Left lung (tissue), 14 donors: ENCODE data around the gene TYW3. TPM values are rescaled to one million over a fixed set of nuclear protein-coding genes. Genes with fewer than 3 reads are reported as not detected.
A peak's percentile ranks its signal among the peaks of the same experiment; 100 is the strongest.

ENCODE experiments used
- ATAC-seq: fragments of 200-7000 bp; cut with Tn5 transposase; one replicate; pipeline ENCODE4 v1.9.1; 2020; ENCODE audit warnings: moderate library complexity
- DNase-seq, 4 donors: peaks; one replicate each; pipeline ENCODE4 v3.0.0-alpha.2; 2013 to 2020
- H3K27ac ChIP-seq, 2 donors: fragments of 200-600 bp; sonication (generic) in 1 of 2; one replicate each; pipeline versions ENCODE4 v1.5.0 to v1.8.0; 2020 to 2021
- H3K27me3 ChIP-seq, 2 donors: fragments of 200-600 bp; sonication (generic) in 1 of 2; one replicate each; pipeline versions ENCODE4 v1.5.0 to v1.8.0; 2020 to 2021
- H3K36me3 ChIP-seq, 2 donors: fragments of 200-600 bp; sonication (generic) in 1 of 2; one replicate each; pipeline versions ENCODE4 v1.5.0 to v1.8.0; 2020 to 2021
- H3K4me1 ChIP-seq, 2 donors: fragments of 200-600 bp; one replicate each; pipeline ENCODE4 v1.8.0; 2021
- H3K4me3 ChIP-seq, 2 donors: fragments of 200-600 bp; sonication (generic) in 1 of 2; one replicate each; pipeline versions ENCODE4 v1.5.0 to v1.8.0; 2020 to 2021; ENCODE audit warnings: mild to moderate bottlenecking in 1 of 2
- H3K9me3 ChIP-seq, 2 donors: fragments of 200-600 bp; sonication (generic) in 1 of 2; one replicate each; pipeline versions ENCODE4 v1.5.0 to v1.8.0; 2020 to 2021
- intact Hi-C, 2 donors: fragments of 100-400 bp; cut with DNase I; formaldehyde crosslinking; loops; one replicate each; pipeline versions ENCODE4 v1.11.2 to v1.14.2; 2022
- long read RNA-seq, 12 donors: library from polyadenylated mRNA in 2 of 12; unstranded in 2 of 12; transcript quantifications; one replicate each; pipeline ENCODE4 v2.0.0 and lab custom pipeline, GENCODE V29; 2019 to 2026
- polyA plus RNA-seq, 6 donors: library from polyadenylated mRNA; unstranded; fragments of 120-200 nt; gene quantifications; one replicate each; pipeline ENCODE4 v1.2.1, GENCODE V29; 2013; ENCODE audit not compliant: insufficient read length in 6 of 6
- total RNA-seq, 2 donors: library from RNA; stranded (reverse); fragmentation: NEBNext Ultra II Directional; extraction: Animal tissue kit (Norgen Biotek cat#: 25700); gene quantifications; one replicate each; pipeline ENCODE4 v1.2.1, GENCODE V29; 2021
- TF ChIP-seq, protein P1 (sequence below), 2 donors: fragments of 200-600 bp; sonication (generic) in 1 of 2; IDR thresholded peaks; one replicate each; pipeline versions ENCODE4 v1.5.0 to v1.8.0; 2021; ENCODE audit warnings: antibody characterized with exemption in 2 of 2
- donor health status: DM: no; HTN: yes; CAD: no.
- donor health status: DM: no; HTN: no; CAD: no.

TYW3 gene, protein sequence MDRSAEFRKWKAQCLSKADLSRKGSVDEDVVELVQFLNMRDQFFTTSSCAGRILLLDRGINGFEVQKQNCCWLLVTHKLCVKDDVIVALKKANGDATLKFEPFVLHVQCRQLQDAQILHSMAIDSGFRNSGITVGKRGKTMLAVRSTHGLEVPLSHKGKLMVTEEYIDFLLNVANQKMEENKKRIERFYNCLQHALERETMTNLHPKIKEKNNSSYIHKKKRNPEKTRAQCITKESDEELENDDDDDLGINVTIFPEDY
- total RNA-seq (10 to 100 TPM; 17.8 to 20.2 TPM), polyA plus RNA-seq (10 to 100 TPM; 30.9 to 40.7 (median 35.6) TPM)
- long read RNA-seq, donor 1, transcript TYW3-201 (6 exons, 3,430 nt) = major isoform, 13 of 18 reads
- long read RNA-seq, donor 1, partial matches to known transcripts = 5 of 18 reads
- long read RNA-seq, donor 1, other reads (novel, unspliced or antisense) = 0 of 18 reads
- long read RNA-seq, donor 2, transcript TYW3-201 (6 exons, 3,430 nt) = major isoform, 14 of 20 reads
- long read RNA-seq, donor 2, partial matches to known transcripts = 6 of 20 reads
- long read RNA-seq, donor 2, other reads (novel, unspliced or antisense) = 0 of 20 reads
- long read RNA-seq, donor 3, transcript TYW3-201 (6 exons, 3,430 nt) = major isoform, 9 of 11 reads
- long read RNA-seq, donor 3, partial matches to known transcripts = 0 of 11 reads
- long read RNA-seq, donor 3, other reads (novel, unspliced or antisense) = 0 of 11 reads
- long read RNA-seq, donor 4, transcript TYW3-201 (6 exons, 3,430 nt) = major isoform, 8 of 22 reads
- long read RNA-seq, donor 4, partial matches to known transcripts = 9 of 22 reads
- long read RNA-seq, donor 4, other reads (novel, unspliced or antisense) = 5 of 22 reads
- long read RNA-seq, donor 5, transcript TYW3-201 (6 exons, 3,430 nt) = major isoform, 11 of 12 reads
- long read RNA-seq, donor 5, partial matches to known transcripts = 0 of 12 reads
- long read RNA-seq, donor 5, other reads (novel, unspliced or antisense) = 0 of 12 reads
- long read RNA-seq, donor 6, transcript TYW3-201 (6 exons, 3,430 nt) = major isoform, 7 of 9 reads
- long read RNA-seq, donor 6, partial matches to known transcripts = 0 of 9 reads
- long read RNA-seq, donor 6, other reads (novel, unspliced or antisense) = 0 of 9 reads
- long read RNA-seq, donor 7, transcript TYW3-201 (6 exons, 3,430 nt) = major isoform, 6 of 7 reads
- long read RNA-seq, donor 7, partial matches to known transcripts = 0 of 7 reads
- long read RNA-seq, donor 7, other reads (novel, unspliced or antisense) = 0 of 7 reads
- long read RNA-seq, donor 8, partial matches to known transcripts = 0 of 3 reads
- long read RNA-seq, donor 8, other reads (novel, unspliced or antisense) = 0 of 3 reads
- long read RNA-seq, donor 9 = 0 reads
- long read RNA-seq, donor 10, transcript TYW3-201 (6 exons, 3,430 nt) = major isoform, 6 of 17 reads
- long read RNA-seq, donor 10, partial matches to known transcripts = 8 of 17 reads
- long read RNA-seq, donor 10, other reads (novel, unspliced or antisense) = 2 of 17 reads
- long read RNA-seq, donor 11, transcript TYW3-201 (6 exons, 3,430 nt) = major isoform, 9 of 9 reads
- long read RNA-seq, donor 11, partial matches to known transcripts = 0 of 9 reads
- long read RNA-seq, donor 11, other reads (novel, unspliced or antisense) = 0 of 9 reads
- long read RNA-seq, donor 12, transcript TYW3-201 (6 exons, 3,430 nt) = major isoform, 9 of 10 reads
- long read RNA-seq, donor 12, partial matches to known transcripts = 0 of 10 reads
- long read RNA-seq, donor 12, other reads (novel, unspliced or antisense) = 0 of 10 reads

DNA sequence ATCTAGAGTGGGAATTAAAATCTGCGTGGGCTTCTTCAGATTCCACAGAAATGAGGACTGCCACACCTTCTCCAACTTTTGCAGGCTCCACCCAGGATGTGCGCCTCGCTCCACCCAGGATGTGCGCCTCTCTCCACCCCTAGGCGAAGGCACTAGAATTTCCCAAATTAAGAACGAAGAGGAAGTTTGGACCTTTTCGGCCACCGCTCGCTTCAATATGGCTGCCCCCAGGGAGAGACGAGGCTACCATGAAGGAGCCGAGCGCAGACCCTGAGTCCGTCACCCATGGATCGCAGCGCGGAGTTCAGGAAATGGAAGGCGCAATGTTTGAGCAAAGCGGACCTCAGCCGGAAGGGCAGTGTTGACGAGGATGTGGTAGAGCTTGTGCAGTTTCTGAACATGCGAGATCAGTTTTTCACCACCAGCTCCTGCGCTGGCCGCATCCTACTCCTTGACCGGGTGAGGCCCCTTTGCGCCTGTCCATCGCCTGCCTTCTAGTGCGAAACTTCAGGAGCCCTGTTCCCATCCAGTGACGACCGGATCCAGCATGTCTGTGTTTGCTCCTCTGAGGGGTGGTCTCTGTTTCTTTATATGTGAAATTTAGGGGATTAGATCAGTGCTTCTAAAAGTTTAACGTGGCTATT, at the start of gene TYW3, which contains the start of gene CRYZ:
Gene TYW3 (plus strand): TSS at position 193 of the 644 bp plus-strand sequence. CDS start 93 bp downstream, at position 286.
Gene CRYZ (minus strand): TSS at position 91 of the 644 bp plus-strand sequence. CDS start 8,229 bp downstream, outside the sequence.
- TF ChIP-seq, protein P1, sequence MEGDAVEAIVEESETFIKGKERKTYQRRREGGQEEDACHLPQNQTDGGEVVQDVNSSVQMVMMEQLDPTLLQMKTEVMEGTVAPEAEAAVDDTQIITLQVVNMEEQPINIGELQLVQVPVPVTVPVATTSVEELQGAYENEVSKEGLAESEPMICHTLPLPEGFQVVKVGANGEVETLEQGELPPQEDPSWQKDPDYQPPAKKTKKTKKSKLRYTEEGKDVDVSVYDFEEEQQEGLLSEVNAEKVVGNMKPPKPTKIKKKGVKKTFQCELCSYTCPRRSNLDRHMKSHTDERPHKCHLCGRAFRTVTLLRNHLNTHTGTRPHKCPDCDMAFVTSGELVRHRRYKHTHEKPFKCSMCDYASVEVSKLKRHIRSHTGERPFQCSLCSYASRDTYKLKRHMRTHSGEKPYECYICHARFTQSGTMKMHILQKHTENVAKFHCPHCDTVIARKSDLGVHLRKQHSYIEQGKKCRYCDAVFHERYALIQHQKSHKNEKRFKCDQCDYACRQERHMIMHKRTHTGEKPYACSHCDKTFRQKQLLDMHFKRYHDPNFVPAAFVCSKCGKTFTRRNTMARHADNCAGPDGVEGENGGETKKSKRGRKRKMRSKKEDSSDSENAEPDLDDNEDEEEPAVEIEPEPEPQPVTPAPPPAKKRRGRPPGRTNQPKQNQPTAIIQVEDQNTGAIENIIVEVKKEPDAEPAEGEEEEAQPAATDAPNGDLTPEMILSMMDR (IDR thresholded peaks at IDR 0.05) = no peak
- intact Hi-C loops = no loop called here
- peaks cover 0 to 13% of the 10 kb centered on the region in 2 donors for H3K36me3 ChIP-seq
- H3K9me3 ChIP-seq = no peaks in the 10 kb centered on the region
- no peaks in the 10 kb centered on the region for H3K27me3 ChIP-seq
- H3K4me1 ChIP-seq = peaks cover 11 to 12% of the 10 kb centered on the region in 2 donors
- H3K27ac ChIP-seq = peak within 1 kb of the TSS; percentile 91 to 95
- H3K4me3 ChIP-seq = peak within 1 kb of the TSS; percentile 49 to 68
- DNase-seq (peak; percentile 90 to 94 (median 94)), ATAC-seq (peak; percentile 95)

DNA sequence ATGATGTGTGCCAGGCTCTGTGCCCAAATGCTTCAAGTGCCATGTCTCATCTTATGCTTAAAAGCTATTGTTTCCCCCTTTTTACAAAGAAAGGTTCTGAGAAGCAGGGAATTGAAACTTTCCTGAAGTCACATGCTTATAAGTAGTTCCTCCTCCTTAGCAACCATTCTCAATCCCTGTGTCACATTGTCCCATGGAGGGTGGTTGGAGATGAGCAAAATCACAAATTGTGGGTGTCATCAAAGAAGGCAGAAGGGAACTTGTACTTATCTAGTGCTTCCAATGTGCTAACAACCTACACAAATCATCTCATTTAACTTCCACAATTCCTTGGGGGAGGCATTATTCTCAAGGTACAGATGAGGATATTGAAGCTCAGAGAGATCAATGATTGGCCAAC, 49.3 kb upstream of the TYW3 start:
- Histone ChIP-seq H3K27me3 (no peaks in the 10 kb centered on the region), H3K4me1 (no peaks in the 10 kb centered on the region), H3K27ac (no peak overlapping the region), H3K36me3 (no peaks in the 10 kb centered on the region), H3K9me3 (no peaks in the 10 kb centered on the region), H3K4me3 (no peak overlapping the region)
- intact Hi-C loops = no loop called here
- TF ChIP-seq, protein P1 (IDR thresholded peaks at IDR 0.05) = no peak
- no peak for ATAC-seq
- no peak for DNase-seq

DNA sequence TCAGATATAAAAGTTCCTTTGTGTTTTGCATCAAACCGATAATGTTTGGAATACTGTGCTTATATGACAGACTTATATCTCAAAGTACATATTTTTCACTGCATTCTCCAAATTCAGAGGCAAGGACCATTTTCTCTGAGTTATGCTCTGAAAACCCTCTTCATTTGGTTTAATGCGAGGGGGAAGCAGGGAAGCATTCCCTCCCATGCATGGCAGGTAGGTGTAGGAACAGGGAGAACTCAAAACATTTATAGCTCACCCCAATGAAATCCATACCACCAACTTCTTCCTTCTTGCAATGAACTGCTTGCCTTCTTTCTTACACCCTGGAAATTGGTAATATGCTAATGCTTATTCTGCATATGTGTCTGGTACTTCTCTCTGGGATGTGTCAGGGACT, 48.7 kb upstream of the TYW3 start:
- TF ChIP-seq, protein P1 (IDR thresholded peaks at IDR 0.05) = no peak
- ATAC-seq (no peak), DNase-seq (no peak)
- Histone ChIP-seq H3K4me3 (no peak overlapping the region), H3K27me3 (no peaks in the 10 kb centered on the region), H3K27ac (no peak overlapping the region), H3K9me3 (no peaks in the 10 kb centered on the region), H3K36me3 (no peaks in the 10 kb centered on the region), H3K4me1 (no peaks in the 10 kb centered on the region)
- intact Hi-C loops = no loop called here

DNA sequence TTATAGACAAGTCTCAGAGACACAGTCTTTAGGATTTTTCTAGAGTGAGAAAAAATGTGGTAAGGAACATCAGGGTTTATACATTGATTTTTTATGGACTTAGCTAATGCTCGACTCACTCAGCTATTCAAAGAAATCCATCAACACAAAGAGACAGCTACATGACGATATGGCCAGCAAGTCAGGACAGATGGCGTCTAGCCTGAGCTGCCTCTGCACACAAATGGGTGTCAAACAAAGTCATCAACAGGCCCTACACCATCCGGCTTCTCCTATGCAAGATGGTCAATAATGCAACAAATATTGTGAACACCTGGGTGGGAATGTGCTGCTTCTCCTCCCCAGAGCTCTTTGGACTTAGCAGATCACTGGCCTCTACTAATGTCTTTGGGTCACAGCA, 46.0 kb upstream of the TYW3 start:
- DNase-seq = no peak
- H3K27ac ChIP-seq = no peak overlapping the region
- no peak overlapping the region for H3K4me3 ChIP-seq
- H3K27me3 ChIP-seq = no peaks in the 10 kb centered on the region
- ATAC-seq = no peak
- no peaks in the 10 kb centered on the region for H3K36me3 ChIP-seq
- H3K9me3 ChIP-seq = no peaks in the 10 kb centered on the region
- no peaks in the 10 kb centered on the region for H3K4me1 ChIP-seq
- TF ChIP-seq, protein P1 (IDR thresholded peaks at IDR 0.05) = no peak
- intact Hi-C loops = no loop called here
